Endothelial cell of umbilical vein (primary cell): ENCODE data around the gene APMAP. TPM values are rescaled to one million over a fixed set of nuclear protein-coding genes. Genes with fewer than 3 reads are reported as not detected.

Experiments
- BruUV-seq: library from RNA; stranded (reverse); fragments of 400-500 nt; replicated peaks from 2 replicates; lab custom pipeline; 2021; lab: Mats Ljungman, UMichigan
- CTCF ChIA-PET: fragments of 300-600, 350-600 bp; sonication (Branson Sonifier 250); formaldehyde crosslinking; loops from one replicate; lab custom pipeline; 2021; ENCODE audit warnings: antibody characterized with exemption, inconsistent platforms; lab: Charles Lee
- POLR2A ChIA-PET: fragments of 300-600, 350-600 bp; sonication (Branson Sonifier 250); formaldehyde crosslinking; loops from one replicate; lab custom pipeline; 2021; ENCODE audit warnings: antibody characterized with exemption, inconsistent platforms; lab: Charles Lee
- DNase-seq: peaks from one replicate; pipeline ENCODE4 v3.0.0-alpha.2; 2011; ENCODE audit warnings: low read depth, low spot score
- FAIRE-seq: peaks from 2 replicates; lab custom pipeline; 2011; peaks lifted over from hg19 to GRCh38; lab: Jason Lieb, UNC
- H2AFZ ChIP-seq: 2 replicates; pipeline ENCODE4 v1.6.0; 2012; ENCODE audit warnings: low read depth, low read length, control low read depth, inconsistent platforms
- H3K27ac ChIP-seq: 2 replicates; pipeline ENCODE4 v1.5.1; 2011; ENCODE audit warnings: low read depth, mild to moderate bottlenecking, control low read depth, low read length, moderate library complexity; ENCODE audit not compliant: insufficient read depth
- H3K27me3 ChIP-seq, 2 experiments: 2 replicates each; pipeline versions ENCODE4 v1.6.0 to v1.6.1; 2011; ENCODE audit warnings: low read length in 2 of 2, mixed read lengths in 1 of 2; ENCODE audit not compliant: control insufficient read depth in 2 of 2, insufficient read depth in 2 of 2
- H3K36me3 ChIP-seq, 2 experiments: 2 replicates in 1 of 2; 3 replicates in 1 of 2; pipeline ENCODE4 v1.5.1; 2011; ENCODE audit warnings: low read length in 2 of 2, mild to moderate bottlenecking in 1 of 2, moderate library complexity in 1 of 2; ENCODE audit not compliant: control insufficient read depth in 2 of 2, insufficient read depth in 2 of 2; ENCODE audit errors: extremely low read depth in 1 of 2
- H3K4me1 ChIP-seq: 3 replicates; pipeline ENCODE4 v1.5.1; 2011; ENCODE audit warnings: mild to moderate bottlenecking, low read length; ENCODE audit not compliant: control insufficient read depth, insufficient read depth; ENCODE audit errors: extremely low read depth
- H3K4me2 ChIP-seq: 2 replicates; pipeline ENCODE4 v1.6.1; 2011; ENCODE audit warnings: low read length, control low read depth, mixed read lengths; ENCODE audit not compliant: insufficient read depth
- H3K4me3 ChIP-seq, 3 experiments: fragments of 200-600 bp in 1 of 3; sonication (generic), shearing (Covaris generic) in 1 of 3; replicated peaks in 1 of 3; 2 replicates each; pipeline ENCODE4 v1.5.1; 2011 to 2016; ENCODE audit warnings: control low read depth in 3 of 3, low read length in 3 of 3, mild to moderate bottlenecking in 2 of 3, inconsistent platforms in 1 of 3, low read depth in 1 of 3, moderate library complexity in 1 of 3; ENCODE audit not compliant: insufficient read depth in 1 of 3
- H3K79me2 ChIP-seq: 2 replicates; pipeline ENCODE4 v1.6.0; 2012; ENCODE audit warnings: low read length, inconsistent platforms; ENCODE audit not compliant: control insufficient read depth, insufficient read depth
- H3K9ac ChIP-seq: replicated peaks from 2 replicates; pipeline ENCODE3; 2011; ENCODE audit warnings: low read length, control low read depth; ENCODE audit not compliant: insufficient read depth; ENCODE audit errors: extremely low read depth
- H3K9me1 ChIP-seq: replicated peaks from 3 replicates; pipeline ENCODE4 v1.6.0; 2011; ENCODE audit warnings: mild to moderate bottlenecking, low read length; ENCODE audit not compliant: control insufficient read depth, insufficient read depth; ENCODE audit errors: extremely low read depth
- H3K9me3 ChIP-seq: replicated peaks from 2 replicates; pipeline ENCODE4 v1.5.1; 2012; ENCODE audit warnings: low read length, inconsistent platforms; ENCODE audit not compliant: control insufficient read depth, insufficient read depth
- H4K20me1 ChIP-seq: replicated peaks from 2 replicates; pipeline ENCODE3; 2011; ENCODE audit warnings: mild to moderate bottlenecking, low read length; ENCODE audit not compliant: control insufficient read depth, insufficient read depth; ENCODE audit errors: extremely low read depth
- EZH2 ChIP-seq: IDR thresholded peaks from 2 replicates; pipeline ENCODE4 v1.6.1; 2012; ENCODE audit warnings: borderline replicate concordance, low read depth, mild to moderate bottlenecking, moderate library complexity, low read length, inconsistent platforms; ENCODE audit not compliant: severe bottlenecking
- FOS ChIP-seq: IDR thresholded peaks from 2 replicates; pipeline ENCODE4 v1.6.1; 2011; ENCODE audit warnings: mild to moderate bottlenecking, low read length, moderate library complexity, borderline replicate concordance; ENCODE audit not compliant: insufficient read depth
- GATA2 ChIP-seq: IDR thresholded peaks from 2 replicates; pipeline ENCODE4 v1.7.0; 2011; ENCODE audit warnings: low read depth, mild to moderate bottlenecking, moderate library complexity, mixed read lengths, low read length; ENCODE audit not compliant: insufficient read length, insufficient read depth
- JUN ChIP-seq: IDR thresholded peaks from 2 replicates; pipeline ENCODE4 v1.6.1; 2011; ENCODE audit warnings: borderline replicate concordance, low read depth; ENCODE audit not compliant: insufficient read length, insufficient read depth
- MYC ChIP-seq: IDR thresholded peaks from one replicate; pipeline ENCODE4 v1.6.1; 2011; ENCODE audit warnings: mild to moderate bottlenecking, low read depth, low read length
- POLR2A ChIP-seq: IDR thresholded peaks from 2 replicates; pipeline ENCODE4 v1.6.1; 2012; ENCODE audit warnings: low read depth, mild to moderate bottlenecking, control low read depth, low read length
- POLR2AphosphoS5 ChIP-seq: IDR thresholded peaks from 2 replicates; pipeline ENCODE4 v1.6.1; 2012; ENCODE audit warnings: low read depth, mild to moderate bottlenecking, control low read depth, low read length, moderate library complexity; ENCODE audit not compliant: insufficient read depth
- dilution Hi-C: fragments of 300-500 bp; cut with MboI; formaldehyde crosslinking; loops from one replicate; pipeline ENCODE4 v1.15.0; 2019; ENCODE audit warnings: low sequenced_read_pairs; ENCODE audit not compliant: extremely low pct_ligation_motif_present
- intact Hi-C: fragments of 100-400 bp; cut with micrococcal nuclease; formaldehyde crosslinking; loops from one replicate; pipeline ENCODE4 v1.10.0; 2022
- polyA plus RNA-seq, 4 experiments: library from polyadenylated mRNA; depleted of rRNA in 3 of 4; stranded (reverse) in 3 of 4; unstranded in 1 of 4; fragments of >200 nt; gene quantifications; 2 replicates each; pipeline versions ENCODE4 v1.2.1 to v1.2.3, GENCODE V29; 2011 to 2012; ENCODE audit warnings: missing spikeins in 1 of 4
- total RNA-seq: library from RNA; stranded (reverse); gene quantifications from 2 replicates; pipeline ENCODE4 v1.2.3, GENCODE V29; 2021
- TF ChIP-seq, protein P1 (sequence below), 2 donors: IDR thresholded peaks; 1 replicate in 1 of 2; 2 replicates in 1 of 2; pipeline ENCODE4 v1.5.1; 2011; ENCODE audit warnings: low read length in 2 of 2, mild to moderate bottlenecking in 2 of 2, moderate library complexity in 2 of 2, control low read depth in 1 of 2, inconsistent platforms in 1 of 2, low read depth in 1 of 2; ENCODE audit not compliant: insufficient read depth in 1 of 2; ENCODE audit errors: extremely low read depth in 1 of 2
- TF ChIP-seq, protein P2 (sequence below): IDR thresholded peaks from 2 replicates; pipeline ENCODE4 v1.6.1; 2011; ENCODE audit not compliant: insufficient read depth, insufficient read length

Gene APMAP
- total and polyA plus RNA-seq, 2 donors (not counting 3 experiments of a cell fraction or from before 2014, with no cell fraction given), result 80.7 to 110 TPM

DNA sequence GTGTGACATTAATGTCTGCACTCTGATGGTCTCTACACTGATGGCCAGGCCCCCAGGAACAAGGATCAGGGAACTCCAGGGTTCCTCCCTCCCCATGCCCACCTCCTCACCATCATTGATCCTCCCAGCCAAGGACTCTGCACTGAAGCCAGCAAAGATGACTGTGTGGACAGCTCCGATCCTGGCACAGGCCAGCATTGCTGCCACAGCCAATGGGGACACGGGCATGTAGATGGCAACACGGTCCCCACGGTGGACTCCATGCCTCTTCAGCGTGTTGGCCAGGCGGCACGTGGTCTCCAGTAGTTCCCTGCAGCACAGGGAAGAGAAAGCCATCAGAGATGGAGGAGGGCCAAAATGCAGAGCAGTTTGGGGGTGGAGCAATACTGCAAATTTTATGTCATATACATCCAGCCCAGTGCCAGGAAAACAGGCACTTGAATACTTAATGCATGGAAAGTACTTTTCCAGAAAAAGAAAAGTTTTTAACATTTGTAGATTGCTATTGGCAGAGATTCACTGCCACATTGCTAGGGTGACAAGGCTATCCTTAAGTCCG is 38.2 kb upstream of the APMAP start:
- POLR2A ChIA-PET, result no interaction called here
- no peaks in the 10 kb centered on the region for H4K20me1 ChIP-seq
- H3K36me3 ChIP-seq, result no peaks in the 10 kb centered on the region
- no peak overlapping the region for H3K4me2 ChIP-seq
- CTCF ChIA-PET, result no interaction called here
- no TSS peak for BruUV-seq
- FAIRE-seq (no peak), DNase-seq (no peak)
- H3K9me1 ChIP-seq, result no peaks in the 10 kb centered on the region
- H3K4me1 ChIP-seq, result peaks cover 2% of the 10 kb centered on the region
- intact Hi-C loops, result no loop called here
- TF ChIP-seq, protein P1, sequence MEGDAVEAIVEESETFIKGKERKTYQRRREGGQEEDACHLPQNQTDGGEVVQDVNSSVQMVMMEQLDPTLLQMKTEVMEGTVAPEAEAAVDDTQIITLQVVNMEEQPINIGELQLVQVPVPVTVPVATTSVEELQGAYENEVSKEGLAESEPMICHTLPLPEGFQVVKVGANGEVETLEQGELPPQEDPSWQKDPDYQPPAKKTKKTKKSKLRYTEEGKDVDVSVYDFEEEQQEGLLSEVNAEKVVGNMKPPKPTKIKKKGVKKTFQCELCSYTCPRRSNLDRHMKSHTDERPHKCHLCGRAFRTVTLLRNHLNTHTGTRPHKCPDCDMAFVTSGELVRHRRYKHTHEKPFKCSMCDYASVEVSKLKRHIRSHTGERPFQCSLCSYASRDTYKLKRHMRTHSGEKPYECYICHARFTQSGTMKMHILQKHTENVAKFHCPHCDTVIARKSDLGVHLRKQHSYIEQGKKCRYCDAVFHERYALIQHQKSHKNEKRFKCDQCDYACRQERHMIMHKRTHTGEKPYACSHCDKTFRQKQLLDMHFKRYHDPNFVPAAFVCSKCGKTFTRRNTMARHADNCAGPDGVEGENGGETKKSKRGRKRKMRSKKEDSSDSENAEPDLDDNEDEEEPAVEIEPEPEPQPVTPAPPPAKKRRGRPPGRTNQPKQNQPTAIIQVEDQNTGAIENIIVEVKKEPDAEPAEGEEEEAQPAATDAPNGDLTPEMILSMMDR (IDR thresholded peaks at IDR 0.05; ENCODE audit: extremely low read depth in 1 of 2, insufficient read depth in 1 of 2, low read depth in 1 of 2, low read length in 2 of 2), result no peak
- TF ChIP-seq, protein P2, sequence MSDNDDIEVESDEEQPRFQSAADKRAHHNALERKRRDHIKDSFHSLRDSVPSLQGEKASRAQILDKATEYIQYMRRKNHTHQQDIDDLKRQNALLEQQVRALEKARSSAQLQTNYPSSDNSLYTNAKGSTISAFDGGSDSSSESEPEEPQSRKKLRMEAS, result no peak
- no peak for TF ChIP-seq MYC
- TF ChIP-seq JUN, result no peak
- no peak for TF ChIP-seq FOS
- TF ChIP-seq GATA2, result no peak
- TF ChIP-seq EZH2, result no peak
- TF ChIP-seq POLR2A, result no peak
- TF ChIP-seq POLR2AphosphoS5, result no peak
- H3K27me3 ChIP-seq, result no peaks in the 10 kb centered on the region
- H3K9ac ChIP-seq, result no peak overlapping the region
- no peak overlapping the region for H3K27ac ChIP-seq
- H3K9me3 ChIP-seq, result no peaks in the 10 kb centered on the region
- dilution Hi-C loops, result no loop called here
- no peak overlapping the region for H2AFZ ChIP-seq
- H3K79me2 ChIP-seq, result no peaks in the 10 kb centered on the region
- H3K4me3 ChIP-seq, result no peak overlapping the region
